Common myeloid progenitor, CD34-positive (primary cell): ENCODE results near the gene DLEC1.
A peak's percentile ranks its signal among the peaks of the same experiment; 100 is the strongest.
"Not testable (repeated sequence)": the region's sequence is repeated elsewhere in the genome, so short reads cannot be mapped to it uniquely, and the experiment has no call there.

Source experiments
- CTCF ChIA-PET: fragments of 350-600 bp; sonication (Branson Sonifier 250); formaldehyde crosslinking; loops from one replicate; lab custom pipeline; 2021; ENCODE audit warnings: antibody characterized with exemption; lab: Charles Lee
- POLR2A ChIA-PET: fragments of 350-600 bp; sonication (Branson Sonifier 250); formaldehyde crosslinking; loops from one replicate; lab custom pipeline; 2021; ENCODE audit warnings: antibody characterized with exemption; lab: Charles Lee
- DNase-seq, 3 donors: peaks; one replicate each; pipeline versions ENCODE4 v3.0.0 to v3.0.0-alpha.2; 2013
- H3K27ac ChIP-seq, 2 experiments: 1 replicate in 1 of 2; 2 replicates in 1 of 2; pipeline ENCODE4 v1.7.0; 2013; ENCODE audit warnings: inconsistent platforms in 2 of 2, low read length in 2 of 2, mild to moderate bottlenecking in 2 of 2, low read depth in 1 of 2, moderate library complexity in 1 of 2; ENCODE audit not compliant: severe bottlenecking in 2 of 2, insufficient read depth in 1 of 2, poor library complexity in 1 of 2
- H3K27me3 ChIP-seq, 5 experiments: replicated peaks in 2 of 5; 1 replicate in 3 of 5; 2 replicates in 2 of 5; pipeline versions ENCODE4 v1.6.1 to v1.7.0; 2013; ENCODE audit warnings: low read length in 4 of 5, mild to moderate bottlenecking in 2 of 5, moderate library complexity in 2 of 5, inconsistent platforms in 1 of 5; ENCODE audit not compliant: insufficient read depth in 5 of 5, control insufficient read depth in 4 of 5
- H3K36me3 ChIP-seq, 4 experiments: 1 replicate in 2 of 4; 2 replicates in 2 of 4; pipeline versions ENCODE4 v1.6.1 to v1.7.0; 2013; ENCODE audit warnings: low read length in 3 of 4, control low read depth in 1 of 4, mild to moderate bottlenecking in 1 of 4; ENCODE audit not compliant: control insufficient read depth in 4 of 4, insufficient read depth in 4 of 4
- H3K4me1 ChIP-seq, 4 experiments: 1 replicate in 3 of 4; 2 replicates in 1 of 4; pipeline versions ENCODE4 v1.6.1 to v1.7.1; 2013; ENCODE audit warnings: low read length in 3 of 4, mild to moderate bottlenecking in 3 of 4, control low read depth in 1 of 4, inconsistent platforms in 1 of 4, moderate library complexity in 1 of 4; ENCODE audit not compliant: control insufficient read depth in 4 of 4, insufficient read depth in 4 of 4; ENCODE audit errors: control extremely low read depth in 1 of 4
- H3K4me3 ChIP-seq, 7 experiments: 1 replicate in 4 of 7; 2 replicates in 3 of 7; pipeline versions ENCODE4 v1.5.1 to v1.7.0; 2013; ENCODE audit warnings: mild to moderate bottlenecking in 7 of 7, low read length in 6 of 7, moderate library complexity in 6 of 7, inconsistent platforms in 2 of 7, low read depth in 2 of 7, control low read depth in 1 of 7; ENCODE audit not compliant: insufficient read depth in 4 of 7, control insufficient read depth in 1 of 7; ENCODE audit errors: extremely low read depth in 1 of 7
- H3K9me3 ChIP-seq, 5 experiments: 1 replicate in 4 of 5; 2 replicates in 1 of 5; pipeline versions ENCODE4 v1.6.1 to v1.7.1; 2013; ENCODE audit warnings: low read length in 4 of 5, mild to moderate bottlenecking in 2 of 5, inconsistent platforms in 1 of 5, low read depth in 1 of 5, moderate library complexity in 1 of 5; ENCODE audit not compliant: control insufficient read depth in 4 of 5, insufficient read depth in 2 of 5; ENCODE audit errors: control extremely low read depth in 1 of 5
- WGBS: methylation state at CpG from one replicate; pipeline ENCODE4 v1.1.5; 2013; ENCODE audit not compliant: insufficient coverage; 5-methylcytosine and 5-hydroxymethylcytosine counted together

The DLEC1 gene

DNA sequence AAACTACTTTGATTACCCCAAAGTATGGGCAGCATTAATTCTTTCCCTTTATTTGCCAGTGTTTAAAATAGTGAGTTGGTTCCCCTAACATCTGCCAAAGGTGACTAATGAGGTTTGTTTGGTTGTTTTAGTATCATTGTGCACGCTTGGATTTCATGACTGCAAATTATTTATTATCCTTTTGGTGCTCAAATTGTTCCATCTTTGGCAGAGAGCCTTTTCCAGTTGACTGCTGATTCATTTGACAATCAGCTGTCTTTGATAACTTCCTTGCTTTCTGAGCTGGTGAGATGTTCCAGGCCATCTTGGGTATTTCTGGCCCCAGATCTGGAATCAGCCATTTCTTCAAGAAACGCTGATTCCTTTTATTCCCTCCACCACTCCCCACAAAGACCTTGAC lies 8.9 kb downstream of the DLEC1 start:
- Histone ChIP-seq H3K4me3 (no peak overlapping the region), H3K27me3 (peaks cover 0 to 4% (median 0%) of the 10 kb centered on the region in 5 experiments), H3K27ac (no peak overlapping the region), H3K4me1 (peaks cover 0 to 2% (median 0%) of the 10 kb centered on the region in 4 experiments), H3K9me3 (no peaks in the 10 kb centered on the region), H3K36me3 (no peaks in the 10 kb centered on the region)
- WGBS, result 100% methylated on average over 1 of the region's 2 CpGs
- ChIA-PET POLR2A (no interaction called here), CTCF (no interaction called here)
- no peak for DNase-seq

DNA sequence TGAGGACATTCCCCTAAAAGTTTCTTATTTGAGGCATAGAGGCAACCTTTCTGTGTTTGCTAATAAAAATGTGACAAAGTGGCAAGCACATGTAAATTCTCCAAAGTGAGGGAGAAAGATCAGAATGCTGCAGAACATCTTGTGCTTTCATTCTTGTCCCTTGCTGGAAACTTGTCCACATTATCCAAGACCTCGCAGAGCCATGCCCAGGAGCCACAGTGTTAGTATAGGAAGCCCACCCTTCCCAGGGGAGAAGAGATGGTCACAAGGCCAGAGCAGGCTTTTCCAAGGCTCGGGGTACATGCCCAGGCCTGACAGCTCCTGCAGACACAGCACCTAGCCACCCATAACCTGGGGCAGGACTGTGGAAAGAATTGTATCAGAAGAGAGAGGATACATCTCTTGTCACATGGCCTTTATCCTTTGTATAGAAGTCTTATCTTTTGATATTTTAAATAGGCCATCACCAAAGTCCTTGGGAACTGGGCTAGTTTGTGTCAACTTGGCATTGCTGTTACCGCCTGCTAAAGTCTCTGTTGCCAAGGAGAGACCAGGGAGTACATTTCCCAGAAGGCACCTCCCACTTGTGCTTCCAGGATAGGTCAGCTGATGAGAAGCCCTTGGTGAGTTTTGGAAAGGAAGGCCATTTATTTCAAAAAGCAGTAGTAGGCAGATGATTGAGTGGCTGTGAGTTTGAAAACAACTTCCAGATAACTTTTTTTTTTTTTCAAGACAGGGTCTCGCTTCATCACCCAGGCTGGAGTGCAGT lies 10.5 kb downstream of the DLEC1 start:
- H3K9me3 ChIP-seq, result no peaks in the 10 kb centered on the region
- ChIA-PET POLR2A (no interaction called here), CTCF (interaction anchor here (0.6 kb wide), 1 partner anchor 53 kb away, joined by 3 read pairs; no protein-coding TSS in a partner anchor)
- H3K4me3 ChIP-seq, result no peak overlapping the region
- H3K27me3 ChIP-seq, result peaks cover 0 to 4% (median 0%) of the 10 kb centered on the region in 5 experiments
- H3K27ac ChIP-seq, result no peak overlapping the region
- H3K36me3 ChIP-seq, result no peaks in the 10 kb centered on the region
- peaks cover 0 to 7% (median 5%) of the 10 kb centered on the region in 4 experiments for H3K4me1 ChIP-seq
- no peak for DNase-seq
- 100% methylated on average over 1 of the region's 4 CpGs for WGBS

DNA sequence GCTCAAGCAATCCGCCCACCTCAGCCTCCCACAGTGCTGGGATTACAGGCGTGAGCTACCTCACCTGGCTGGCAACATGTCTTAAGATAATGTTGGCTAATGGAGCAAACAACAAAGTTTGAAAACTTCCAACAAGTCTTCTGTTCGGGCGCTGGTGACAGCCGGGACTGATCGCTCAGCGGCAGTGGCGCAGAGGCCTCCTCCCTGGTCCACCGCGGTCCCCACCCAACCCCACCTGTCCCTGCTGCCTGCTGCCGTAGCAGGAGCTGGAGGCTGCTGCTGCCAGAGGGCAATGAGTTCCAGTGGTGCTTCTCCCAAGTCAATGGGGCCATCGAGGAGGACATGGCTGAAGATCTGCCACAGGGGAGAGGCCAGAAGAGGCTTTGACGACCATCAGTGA lies 12.1 kb downstream of the DLEC1 start:
- POLR2A ChIA-PET, result no interaction called here
- Histone ChIP-seq H3K27me3 (no peaks in the 10 kb centered on the region), H3K36me3 (no peaks in the 10 kb centered on the region), H3K4me3 (no peak overlapping the region), H3K27ac (no peak overlapping the region), H3K4me1 (peaks cover 0 to 15% (median 13%) of the 10 kb centered on the region in 4 experiments), H3K9me3 (no peaks in the 10 kb centered on the region)
- WGBS, result 98% methylated on average over 12 of the region's 13 CpGs
- CTCF ChIA-PET, result no interaction called here
- no peak for DNase-seq

DNA sequence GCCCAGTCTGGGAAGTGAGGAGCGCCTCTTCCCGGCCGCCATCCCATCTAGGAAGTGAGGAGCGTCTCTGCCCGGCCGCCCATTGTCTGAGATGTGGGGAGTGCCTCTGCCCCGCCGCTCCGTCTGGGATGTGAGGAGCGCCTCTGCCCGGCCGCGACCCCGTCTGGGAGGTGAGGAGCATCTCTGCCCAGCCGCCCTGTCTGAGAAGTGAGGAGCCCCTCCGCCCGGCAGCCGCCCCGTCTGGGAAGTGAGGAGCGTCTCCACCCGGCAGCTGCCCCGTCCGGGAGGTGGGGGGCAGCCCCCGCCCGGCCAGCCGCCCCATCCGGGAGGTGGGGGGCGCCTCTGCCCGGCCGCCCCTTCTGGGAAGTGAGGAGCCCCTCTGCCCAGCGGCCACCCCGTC lies 14.3 kb downstream of the DLEC1 start:
- POLR2A ChIA-PET, H3K36me3 ChIP-seq, H3K27ac ChIP-seq, H3K27me3 ChIP-seq, H3K9me3 ChIP-seq, CTCF ChIA-PET, DNase-seq, H3K4me3 ChIP-seq: not testable (repeated sequence)
- H3K4me1 ChIP-seq, result peaks cover 0 to 15% (median 13%) of the 10 kb centered on the region in 4 experiments
- 97% methylated on average over 11 of the region's 32 CpGs for WGBS

DNA sequence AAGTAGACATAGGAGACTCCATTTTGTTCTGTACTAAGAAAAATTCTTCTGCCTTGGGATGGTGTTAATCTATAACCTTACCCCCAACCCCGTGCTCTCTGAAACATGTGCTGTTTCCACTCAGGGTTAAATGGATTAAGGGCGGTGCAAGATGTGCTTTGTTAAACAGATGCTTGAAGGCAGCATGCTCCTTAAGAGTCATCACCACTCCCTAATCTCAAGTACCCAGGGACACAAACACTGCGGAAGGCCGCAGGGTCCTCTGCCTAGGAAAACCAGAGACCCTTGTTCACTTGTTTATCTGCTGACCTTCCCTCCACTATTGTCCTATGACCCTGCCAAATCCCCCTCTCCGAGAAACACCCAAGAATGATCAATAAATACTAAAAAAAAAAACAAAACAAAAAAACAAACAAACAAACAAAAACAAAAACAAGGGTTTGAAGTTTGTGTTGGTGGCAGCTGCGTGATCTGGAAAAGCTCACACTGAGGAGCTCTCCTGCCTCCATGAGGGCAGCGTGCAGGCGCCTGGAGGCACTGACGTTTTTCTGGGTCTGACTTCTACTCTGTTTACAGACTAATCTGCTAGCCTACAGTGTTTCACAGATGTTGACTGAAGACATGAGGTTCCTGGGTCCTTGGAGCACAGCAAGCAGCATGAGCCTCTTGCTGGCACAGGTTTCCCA lies 14.9 kb downstream of the DLEC1 start:
- POLR2A ChIA-PET, H3K27ac ChIP-seq, DNase-seq, H3K36me3 ChIP-seq, H3K4me3 ChIP-seq, H3K27me3 ChIP-seq, H3K9me3 ChIP-seq: not testable (repeated sequence)
- 90% methylated on average over 4 of the region's 9 CpGs for WGBS
- CTCF ChIA-PET, result interaction anchor here (1.8 kb wide), 1 partner anchor 12 kb away, joined by 5 read pairs; no protein-coding TSS in a partner anchor
- peaks cover 0 to 15% (median 13%) of the 10 kb centered on the region in 4 experiments for H3K4me1 ChIP-seq

DNA sequence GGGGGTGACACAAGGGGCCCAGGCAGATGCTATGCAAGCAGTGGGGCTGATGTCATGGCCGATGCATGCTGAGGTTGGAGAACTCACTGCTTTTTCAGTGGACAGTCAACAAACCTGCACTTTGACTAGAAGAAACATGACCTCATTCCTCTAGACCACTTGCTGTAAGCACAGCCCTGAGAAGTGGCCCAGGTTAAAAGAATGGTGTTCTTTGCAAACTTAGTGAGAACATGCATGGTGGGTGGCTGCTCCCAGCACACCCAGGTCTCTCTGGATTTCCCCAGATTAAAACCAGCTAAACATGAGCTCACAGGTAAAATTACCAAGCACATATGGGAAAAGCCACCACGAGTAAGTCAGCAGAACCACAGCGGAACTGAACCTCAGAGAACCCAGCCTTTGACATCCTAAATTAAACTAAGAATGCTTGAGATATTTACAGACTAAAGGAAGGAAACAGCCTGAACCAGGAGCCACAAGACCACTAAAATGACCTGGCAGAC lies 15.5 kb downstream of the DLEC1 start:
- 82% methylated on average over 1 of the region's 3 CpGs for WGBS
- Histone ChIP-seq H3K36me3 (no peaks in the 10 kb centered on the region), H3K9me3 (no peaks in the 10 kb centered on the region), H3K27ac (no peak overlapping the region), H3K27me3 (no peaks in the 10 kb centered on the region), H3K4me1 (peaks cover 0 to 15% (median 13%) of the 10 kb centered on the region in 4 experiments), H3K4me3 (no peak overlapping the region)
- ChIA-PET POLR2A (no interaction called here), CTCF (interaction anchor here (0.7 to 1.8 kb wide), 2 partner anchors 13 kb away, joined by 3 to 5 read pairs; no protein-coding TSS in a partner anchor)
- DNase-seq, result peak; percentile 7 to 55 (median 49)

DNA sequence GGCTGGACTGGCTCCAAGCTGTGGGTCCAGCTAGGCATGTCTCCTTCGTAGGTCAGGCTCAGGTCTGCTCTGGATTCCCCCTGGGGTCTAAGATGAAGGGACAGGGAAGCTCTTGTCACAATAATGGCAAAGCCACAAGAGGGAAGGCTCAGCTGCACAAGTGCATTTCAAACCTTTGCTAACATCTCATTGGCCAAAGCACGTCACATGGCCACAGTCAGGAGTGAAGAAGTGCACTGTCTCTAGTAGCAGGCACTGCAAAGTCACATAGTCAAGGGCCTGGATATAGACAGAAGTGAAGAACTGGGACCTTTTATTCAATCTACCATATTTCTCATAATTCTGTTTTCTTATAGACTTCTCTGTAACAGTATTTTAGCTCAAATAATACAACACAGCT lies 20.1 kb downstream of the DLEC1 start:
- H3K9me3 ChIP-seq, result no peaks in the 10 kb centered on the region
- H3K4me1 ChIP-seq, result peaks cover 0 to 13% (median 12%) of the 10 kb centered on the region in 4 experiments
- 89% methylated on average over 1 of the region's 2 CpGs for WGBS
- no peak overlapping the region for H3K4me3 ChIP-seq
- no peaks in the 10 kb centered on the region for H3K36me3 ChIP-seq
- peaks cover 0 to 2% (median 0%) of the 10 kb centered on the region in 5 experiments for H3K27me3 ChIP-seq
- POLR2A ChIA-PET, result no interaction called here
- CTCF ChIA-PET, result no interaction called here
- DNase-seq, result no peak
- H3K27ac ChIP-seq, result no peak overlapping the region
